HG03103 (cell line): Measurements from ENCODE around the gene TWSG1.
"Not testable (repeated sequence)": the region's sequence is repeated elsewhere in the genome, so short reads cannot be mapped to it uniquely, and the experiment has no call there.

Experiments used
- ATAC-seq: cut with Tn5 transposase; IDR thresholded peaks from one replicate; pipeline ENCODE4 v1.9.1; 2021; ENCODE audit warnings: low read depth; ENCODE audit not compliant: unreplicated experiment

The TWSG1 gene

DNA sequence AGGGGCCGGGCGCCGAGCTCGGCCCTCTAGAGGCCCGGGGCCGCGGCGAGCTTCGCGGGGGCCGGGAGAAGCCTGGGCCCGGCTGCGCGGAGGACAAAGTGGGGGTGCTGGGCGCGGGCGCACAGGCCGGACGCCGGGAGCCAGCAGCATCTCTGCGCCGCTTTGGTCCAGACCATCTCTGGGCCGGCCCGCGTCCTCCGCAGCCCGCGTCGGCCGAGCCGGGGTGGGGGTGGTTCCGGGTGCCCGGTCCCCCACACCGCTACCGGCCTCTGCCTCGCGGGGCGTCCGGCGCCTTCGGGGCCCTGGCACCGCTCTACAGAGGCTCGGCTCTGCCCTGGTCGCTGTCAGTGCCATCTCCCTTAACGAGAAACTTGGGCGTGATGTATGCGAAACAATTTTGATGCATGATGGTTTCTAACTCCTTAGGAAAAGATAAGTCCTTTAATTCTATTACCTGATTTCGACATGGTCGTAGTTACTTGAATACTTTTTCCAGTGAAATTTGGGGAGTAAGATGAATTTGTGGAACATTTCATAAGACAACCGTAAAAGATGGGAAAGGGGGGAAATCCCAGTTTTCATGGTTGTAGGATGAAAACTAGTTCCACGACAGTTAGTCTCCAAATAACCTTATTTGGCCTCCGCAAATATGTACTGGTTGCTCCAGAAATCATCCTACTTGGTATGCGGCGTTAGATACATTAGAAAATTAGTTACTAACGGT, 562 bp downstream of the TWSG1 start:
- peak; percentile 23 for ATAC-seq

DNA sequence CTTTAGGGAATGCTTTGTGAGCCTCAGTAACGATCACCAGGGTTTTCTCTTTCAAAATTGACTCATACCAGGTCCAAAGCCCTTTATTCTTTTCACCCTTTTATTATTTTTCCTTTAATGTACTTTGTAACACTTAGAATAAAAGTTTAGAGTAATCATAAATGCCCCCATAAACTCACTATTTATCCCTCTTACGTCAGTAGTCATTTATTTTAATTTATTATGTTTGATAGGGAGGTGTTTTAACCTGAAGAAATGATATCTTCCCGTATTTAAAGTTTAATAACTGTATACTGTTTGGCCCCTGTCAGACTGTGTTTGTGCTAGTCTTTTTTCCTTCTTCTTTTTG, 1.1 kb downstream of the TWSG1 start:
- ATAC-seq, result no peak

DNA sequence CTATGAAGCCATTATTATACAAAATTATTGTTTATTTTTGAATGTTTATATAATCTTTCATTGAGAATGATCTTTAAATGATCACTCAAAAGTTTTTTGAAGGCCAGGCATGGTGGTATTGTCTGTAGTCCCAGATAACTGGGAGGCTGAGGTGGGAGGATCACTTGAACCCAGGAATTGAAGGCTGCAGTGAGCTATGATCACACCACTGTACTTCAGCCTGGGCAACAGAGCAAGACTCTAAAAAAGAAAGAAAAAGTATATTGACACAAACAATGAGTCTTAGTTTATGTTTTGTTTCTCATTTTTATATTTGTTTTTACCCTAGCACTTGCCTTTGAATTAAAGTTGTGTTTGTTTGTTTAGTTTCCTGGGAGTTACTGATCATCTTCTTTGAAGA, 2.3 kb downstream of the TWSG1 start:
- ATAC-seq, result no peak

DNA sequence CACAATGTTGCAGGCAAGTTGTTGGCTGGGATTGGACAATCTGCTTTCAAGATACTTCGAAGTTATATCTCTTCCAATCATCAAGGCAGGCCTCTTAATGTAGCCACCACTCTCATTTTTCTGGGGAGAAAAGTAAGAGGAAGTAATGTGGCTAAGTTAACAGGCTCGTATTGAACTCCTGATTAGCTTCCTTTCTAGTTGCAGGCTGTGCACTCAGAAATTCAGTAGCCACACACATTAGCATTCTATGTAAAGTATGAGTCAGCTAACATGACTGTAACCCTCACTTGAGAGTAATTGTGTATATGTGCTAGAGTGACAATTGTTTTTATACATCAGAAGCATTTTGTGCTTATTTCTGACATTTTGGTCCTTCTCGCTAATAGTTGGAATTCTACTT, 3.3 kb downstream of the TWSG1 start:
- ATAC-seq, result no peak

- no peak for ATAC-seq
These were observed 5.9 kb downstream of the TWSG1 start for GRCh38 chr18:9340472-9340871.

GRCh38 chr18:9343577-9343976, 9.0 kb downstream of the TWSG1 start:
- ATAC-seq, result no peak

DNA sequence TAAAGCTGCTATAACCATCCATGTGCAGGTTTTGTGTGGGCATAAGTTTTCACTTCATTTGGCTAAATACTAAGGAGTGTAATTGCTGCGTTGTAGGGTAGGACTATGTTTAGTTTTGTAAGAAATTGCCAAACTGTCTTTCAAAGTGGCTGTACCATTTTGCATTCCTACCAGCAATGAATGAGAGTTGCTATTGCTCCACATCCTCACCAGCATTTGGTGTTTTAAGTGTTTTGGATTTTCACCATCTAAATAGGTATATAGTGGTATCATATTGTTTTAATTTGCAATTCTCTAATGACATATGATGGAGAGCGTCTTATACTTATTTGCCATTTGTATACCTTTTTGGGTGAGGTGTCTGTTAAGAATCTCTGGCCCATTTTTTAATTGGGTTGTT, 12.2 kb downstream of the TWSG1 start:
- ATAC-seq, result no peak

DNA sequence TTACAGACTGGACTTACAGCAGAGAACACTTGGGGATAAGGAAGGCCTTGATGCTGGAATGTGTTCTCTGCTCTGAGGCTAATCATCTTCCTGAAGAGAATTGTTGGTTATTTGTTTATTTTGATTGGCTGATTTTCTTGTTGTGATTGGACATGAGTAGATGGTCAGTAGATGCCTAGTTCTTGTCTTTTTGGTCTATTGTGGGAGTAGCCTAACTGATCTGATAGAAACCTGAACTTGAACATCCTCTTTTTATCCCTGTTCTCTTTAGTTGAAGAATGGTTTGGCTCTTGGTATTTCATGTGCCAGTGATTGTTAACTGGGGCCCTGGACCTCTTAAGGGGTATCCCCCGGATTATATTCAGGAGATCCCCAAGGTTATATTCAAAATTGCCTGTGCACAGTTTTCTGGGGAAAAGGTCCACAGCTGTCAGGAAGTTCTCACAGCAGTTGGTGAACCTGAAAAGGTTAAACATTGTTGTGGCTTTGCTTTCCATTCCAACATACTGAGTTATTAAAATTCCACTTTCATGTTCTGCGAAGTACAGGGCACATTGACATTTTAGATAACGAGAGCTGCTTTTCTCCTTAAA, 13.6 kb downstream of the TWSG1 start:
- ATAC-seq, result no peak

- no peak for ATAC-seq
These were observed 14.2 kb downstream of the TWSG1 start for GRCh38 chr18:9348766-9349165.

GRCh38 chr18:9353596-9353995, 19.0 kb downstream of the TWSG1 start:
- peak; percentile 69 for ATAC-seq

GRCh38 chr18:9354256-9354655, 19.7 kb downstream of the TWSG1 start:
- no peak for ATAC-seq

DNA sequence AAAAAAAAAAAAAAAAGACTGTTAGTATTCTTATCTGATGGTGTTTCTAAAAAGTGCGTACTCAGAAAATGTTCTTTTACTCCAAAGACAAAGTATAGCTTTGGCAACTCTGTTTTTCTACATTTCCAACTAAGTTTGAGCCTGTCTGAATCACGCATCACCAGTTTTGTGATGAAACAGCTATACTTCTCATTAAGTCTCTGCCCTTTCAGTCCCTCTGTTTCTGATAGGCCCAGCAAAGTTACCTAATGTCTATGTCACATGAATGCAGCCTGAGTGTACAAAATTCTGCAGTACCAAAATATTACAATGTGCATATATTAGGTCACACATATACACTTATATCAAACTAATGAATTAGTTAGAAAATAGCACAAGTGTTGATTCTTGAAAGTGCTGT, 22.4 kb downstream of the TWSG1 start:
- ATAC-seq, result no peak

GRCh38 chr18:9359796-9360195, 25.2 kb downstream of the TWSG1 start:
- ATAC-seq, result no peak

DNA sequence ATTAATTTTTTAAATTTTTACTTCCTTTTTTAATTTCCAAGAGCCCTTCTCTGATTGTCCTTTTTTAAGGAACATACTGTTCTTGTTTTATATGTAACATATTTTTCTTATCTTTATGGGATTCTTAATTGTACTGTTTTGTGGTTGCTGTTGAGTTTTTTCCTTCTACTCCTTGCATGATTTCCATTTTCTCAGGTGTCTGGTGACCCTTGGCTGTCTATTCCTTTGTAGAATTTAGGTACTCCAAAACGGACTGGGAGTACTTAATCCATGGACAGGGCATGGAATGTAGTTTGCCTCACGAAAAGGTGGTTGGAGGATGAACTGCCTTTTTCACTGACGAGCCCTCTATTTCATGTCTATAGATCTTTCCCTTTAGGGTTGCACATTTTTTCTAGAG, 26.6 kb downstream of the TWSG1 start:
- ATAC-seq, result no peak

DNA sequence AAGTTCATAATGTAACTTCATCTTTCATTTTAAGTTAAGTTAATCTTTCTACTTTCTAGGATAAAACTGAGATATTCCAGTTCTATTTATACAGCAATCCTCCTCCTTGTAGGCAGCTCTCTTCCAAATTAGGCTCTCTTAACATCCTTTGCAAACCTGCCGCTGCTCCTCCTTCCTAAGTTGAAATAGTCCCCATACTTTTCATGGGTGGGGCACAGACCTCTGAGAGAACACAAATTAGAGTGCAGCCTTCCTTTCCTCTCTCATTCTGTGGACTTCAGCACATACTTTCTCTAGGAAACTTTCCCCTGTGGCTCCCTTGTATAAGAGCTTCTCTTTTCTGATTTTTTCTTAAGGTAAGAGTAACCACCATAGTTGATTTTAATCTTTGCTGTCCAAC, 28.3 kb downstream of the TWSG1 start:
- ATAC-seq, result no peak

GRCh38 chr18:9364242-9364641, 29.7 kb downstream of the TWSG1 start:
- ATAC-seq, result no peak

- no peak for ATAC-seq
These were observed 30.8 kb downstream of the TWSG1 start for GRCh38 chr18:9365406-9365805.

GRCh38 chr18:9366126-9366714, 31.6 kb downstream of the TWSG1 start:
- ATAC-seq, result no peak

- not testable (repeated sequence) for ATAC-seq
These were observed 38.7 kb downstream of the TWSG1 start for GRCh38 chr18:9373254-9373653.

DNA sequence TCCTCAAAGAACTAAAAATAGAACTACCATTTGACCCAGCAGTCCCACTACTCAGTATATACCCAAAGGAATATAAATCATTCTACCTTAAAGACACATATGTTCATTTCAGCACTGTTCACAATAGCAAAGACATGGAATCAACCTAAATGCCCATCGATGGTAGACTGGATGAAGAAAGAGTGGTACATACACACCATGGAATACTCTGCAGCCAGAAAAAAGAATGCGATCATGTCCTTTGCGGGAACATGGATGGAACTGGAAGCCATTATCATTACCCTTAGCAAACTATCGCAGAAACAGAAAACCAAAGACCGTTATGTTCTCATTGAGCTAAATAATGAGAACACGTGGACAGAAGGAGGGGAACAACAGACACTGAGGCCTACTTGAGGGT, 44.5 kb downstream of the TWSG1 start:
- ATAC-seq, result no peak

DNA sequence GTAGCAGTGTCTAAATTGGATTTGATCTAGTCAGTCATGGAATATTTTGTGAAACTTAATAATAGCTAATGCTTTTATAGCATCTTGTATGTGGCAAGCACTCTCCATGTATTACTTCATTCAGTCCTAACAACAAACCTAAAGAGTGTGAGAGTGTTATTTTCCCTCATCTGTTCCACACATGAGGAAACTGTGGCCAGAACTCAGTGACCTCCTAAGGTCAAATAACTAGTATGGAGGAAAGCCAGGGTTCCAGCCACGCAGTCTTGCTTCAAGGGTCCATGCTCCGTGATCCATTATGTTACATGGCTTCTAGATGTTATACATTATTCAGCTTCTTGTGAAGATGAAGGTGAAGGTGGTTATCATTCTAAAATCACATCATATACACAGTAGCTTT, 45.5 kb downstream of the TWSG1 start:
- ATAC-seq, result no peak
